ENCODE measurements around the gene WDR73. TPM values are rescaled to one million over a fixed set of nuclear protein-coding genes. Genes with fewer than 3 reads are reported as not detected.

WDR73 gene
- total RNA-seq, 1 experiment from 2014 or later, result 20.8 TPM

DNA sequence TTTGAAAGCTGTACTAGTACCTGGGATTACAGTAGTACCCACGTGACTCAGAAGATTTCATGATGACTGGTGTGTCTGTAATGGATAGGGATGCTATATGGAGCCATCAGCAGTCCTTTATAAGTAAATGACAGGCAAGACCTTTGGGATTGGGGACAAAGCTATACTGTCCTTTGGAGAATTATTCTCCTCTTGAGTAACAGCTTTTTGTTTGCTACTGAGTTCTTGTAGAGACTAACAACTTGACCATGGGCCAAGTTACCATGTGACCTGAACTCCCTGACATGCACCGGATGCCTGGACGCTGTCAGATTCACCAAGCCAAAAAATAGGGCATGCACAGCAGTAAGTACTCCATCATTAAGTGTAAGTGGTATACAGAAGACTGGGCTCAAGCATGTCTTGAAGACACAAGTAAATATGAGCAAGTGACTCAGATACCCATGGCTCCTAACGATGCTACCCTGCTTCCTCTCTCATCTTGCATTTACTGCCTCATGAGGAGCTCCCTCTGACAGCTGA lies 48.9 kb upstream of the WDR73 start:
- peaks cover 99% of the 10 kb centered on the region for H3K79me2 ChIP-seq (ENCODE audit: low read length)
- H2AFZ ChIP-seq (ENCODE audit: low read length), result no peak overlapping the region
- no peak for DNase-seq
- POLR2A ChIA-PET (ENCODE audit: unreplicated experiment), result no interaction called here
- no peak overlapping the region for H3K9ac ChIP-seq (ENCODE audit: low read length)
- H3K27ac ChIP-seq (ENCODE audit: low read length), result no peak overlapping the region
- H3K4me3 ChIP-seq (ENCODE audit: low read length), result no peak overlapping the region
- no TSS peak for BruUV-seq (replicated peaks)
- no peak overlapping the region for H3K4me2 ChIP-seq (ENCODE audit: low read length)
- intact Hi-C loops (cut with micrococcal nuclease), result no loop called here
- H3F3A ChIP-seq (ENCODE audit: low read length, unreplicated experiment), result no peaks in the 10 kb centered on the region
- H3K27me3 ChIP-seq (ENCODE audit: low read length), result no peaks in the 10 kb centered on the region
- H4K20me1 ChIP-seq (ENCODE audit: low read length), result peaks cover 18% of the 10 kb centered on the region; the same call in 1 of the 2 replicates
- TF ChIP-seq EZH2 (IDR thresholded peaks at IDR 0.05; ENCODE audit: low read length, unreplicated experiment) (no peak), EZH2phosphoT487 (IDR thresholded peaks at IDR 0.05; ENCODE audit: borderline replicate concordance, low read length) (no peak)
- TF ChIP-seq, protein P1, sequence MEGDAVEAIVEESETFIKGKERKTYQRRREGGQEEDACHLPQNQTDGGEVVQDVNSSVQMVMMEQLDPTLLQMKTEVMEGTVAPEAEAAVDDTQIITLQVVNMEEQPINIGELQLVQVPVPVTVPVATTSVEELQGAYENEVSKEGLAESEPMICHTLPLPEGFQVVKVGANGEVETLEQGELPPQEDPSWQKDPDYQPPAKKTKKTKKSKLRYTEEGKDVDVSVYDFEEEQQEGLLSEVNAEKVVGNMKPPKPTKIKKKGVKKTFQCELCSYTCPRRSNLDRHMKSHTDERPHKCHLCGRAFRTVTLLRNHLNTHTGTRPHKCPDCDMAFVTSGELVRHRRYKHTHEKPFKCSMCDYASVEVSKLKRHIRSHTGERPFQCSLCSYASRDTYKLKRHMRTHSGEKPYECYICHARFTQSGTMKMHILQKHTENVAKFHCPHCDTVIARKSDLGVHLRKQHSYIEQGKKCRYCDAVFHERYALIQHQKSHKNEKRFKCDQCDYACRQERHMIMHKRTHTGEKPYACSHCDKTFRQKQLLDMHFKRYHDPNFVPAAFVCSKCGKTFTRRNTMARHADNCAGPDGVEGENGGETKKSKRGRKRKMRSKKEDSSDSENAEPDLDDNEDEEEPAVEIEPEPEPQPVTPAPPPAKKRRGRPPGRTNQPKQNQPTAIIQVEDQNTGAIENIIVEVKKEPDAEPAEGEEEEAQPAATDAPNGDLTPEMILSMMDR (conservative IDR thresholded peaks at IDR 0.05; ENCODE audit: low read depth, low read length), result no peak
- H3K4me1 ChIP-seq (ENCODE audit: insufficient read depth, low read length), result no peaks in the 10 kb centered on the region
- CTCF ChIA-PET, result interaction anchor here (0.5 kb wide), 1 partner anchor 115 kb away, joined by 8 read pairs; no protein-coding TSS in a partner anchor
- no peaks in the 10 kb centered on the region for H3K9me2 ChIP-seq (replicated peaks; ENCODE audit: low read length)
- H3K9me3 ChIP-seq (ENCODE audit: low read length), result no peaks in the 10 kb centered on the region
- H3K36me3 ChIP-seq (ENCODE audit: low read depth, low read length), result peaks cover 5% of the 10 kb centered on the region; the same call in 1 of the 2 replicates
- ATAC-seq, result peak; percentile 48

GRCh38 chr15:84699538-84700191 lies 45.6 kb upstream of the WDR73 start:
- no peaks in the 10 kb centered on the region for H3K9me2 ChIP-seq (replicated peaks; ENCODE audit: low read length)
- POLR2A ChIA-PET (ENCODE audit: unreplicated experiment), result interaction anchor here (0.5 kb wide), 1 partner anchor 330 kb away, joined by 3 read pairs; no protein-coding TSS in a partner anchor
- TF ChIP-seq EZH2phosphoT487 (IDR thresholded peaks at IDR 0.05; ENCODE audit: borderline replicate concordance, low read length), result no peak
- TF ChIP-seq EZH2 (IDR thresholded peaks at IDR 0.05; ENCODE audit: low read length, unreplicated experiment), result no peak
- TF ChIP-seq, protein P1 (conservative IDR thresholded peaks at IDR 0.05; ENCODE audit: low read depth, low read length), result no peak
- H4K20me1 ChIP-seq (ENCODE audit: low read length), result peaks cover 30% of the 10 kb centered on the region
- CTCF ChIA-PET, result no interaction called here
- H2AFZ ChIP-seq (ENCODE audit: low read length), result no peak overlapping the region
- peaks cover 98% of the 10 kb centered on the region for H3K79me2 ChIP-seq (ENCODE audit: low read length)
- no TSS peak for BruUV-seq (replicated peaks)
- H3K4me2 ChIP-seq (ENCODE audit: low read length), result no peak overlapping the region
- H3K36me3 ChIP-seq (ENCODE audit: low read depth, low read length), result peaks cover 5% of the 10 kb centered on the region; the same call in 1 of the 2 replicates
- no peak overlapping the region for H3K27ac ChIP-seq (ENCODE audit: low read length)
- H3K27me3 ChIP-seq (ENCODE audit: low read length), result no peaks in the 10 kb centered on the region
- no peaks in the 10 kb centered on the region for H3F3A ChIP-seq (ENCODE audit: low read length, unreplicated experiment)
- no peak overlapping the region for H3K9ac ChIP-seq (ENCODE audit: low read length)
- H3K4me1 ChIP-seq (ENCODE audit: insufficient read depth, low read length), result no peaks in the 10 kb centered on the region
- ATAC-seq (no peak), DNase-seq (no peak)
- intact Hi-C loops (cut with micrococcal nuclease), result no loop called here
- no peak overlapping the region for H3K4me3 ChIP-seq (ENCODE audit: low read length)
- no peaks in the 10 kb centered on the region for H3K9me3 ChIP-seq (ENCODE audit: low read length)

All from PC-3 (cell line).